K562 (cell line): ENCODE results near the gene CNTNAP3B. TPM values are rescaled to one million over a fixed set of nuclear protein-coding genes. Genes with fewer than 3 reads are reported as not detected.
"Not testable (repeated sequence)": the region's sequence is repeated elsewhere in the genome, so short reads cannot be mapped to it uniquely, and the experiment has no call there.

ENCODE experiments used
- ATAC-seq: fragments of 200-7000 bp; cut with Tn5 transposase; 3 replicates; pipeline ENCODE4 v1.9.1; 2020; ENCODE audit warnings: moderate library complexity
- BruUV-seq: library from RNA; stranded (reverse); fragments of 400-500 nt; replicated peaks from 2 replicates; lab custom pipeline; 2021; lab: Mats Ljungman, UMichigan
- CTCF ChIA-PET: fragments of 300-600 bp; formaldehyde crosslinking; extraction: SDS; loops from one replicate; lab custom pipeline; 2021; ENCODE audit warnings: low intra/inter-chr PET ratio; lab: Yijun Ruan, JAX
- POLR2A ChIA-PET: fragments of 300-600, 350-650 bp; sonication (Branson Sonifier 250); formaldehyde crosslinking; extraction: SDS; loops from one replicate; lab custom pipeline; 2021; ENCODE audit warnings: antibody characterized with exemption, inconsistent platforms; lab: Yijun Ruan, JAX
- DNase-seq, 4 experiments: peaks; one replicate each; pipeline versions ENCODE4 v3.0.0 to v3.0.0-alpha.2; 2011 to 2018; ENCODE audit warnings: low spot score in 3 of 4, mixed read lengths in 3 of 4; ENCODE audit errors: extremely low read depth in 1 of 4
- FAIRE-seq: peaks from 2 replicates; lab custom pipeline; 2011; peaks lifted over from hg19 to GRCh38; lab: Jason Lieb, UNC
- H2AFZ ChIP-seq: 2 replicates; pipeline ENCODE4 v1.6.0; 2011; ENCODE audit warnings: low read depth, low read length, control low read depth, inconsistent platforms
- H3K27ac ChIP-seq: fragments of 200-600 bp; 3 replicates; pipeline ENCODE4 v1.8.0; 2011; ENCODE audit warnings: low read depth, mild to moderate bottlenecking, control low read depth, inconsistent platforms, low read length, moderate library complexity, mixed read lengths; ENCODE audit errors: extremely low read depth
- H3K27me3 ChIP-seq, 2 experiments: fragments of 300-600 bp in 1 of 2; 2 replicates in 1 of 2; 3 replicates in 1 of 2; pipeline versions ENCODE4 v1.6.0 to v1.8.0; 2011; ENCODE audit warnings: inconsistent platforms in 2 of 2, low read length in 2 of 2, mild to moderate bottlenecking in 1 of 2, mixed read lengths in 1 of 2, moderate library complexity in 1 of 2; ENCODE audit not compliant: control insufficient read depth in 2 of 2, insufficient read depth in 2 of 2
- H3K36me3 ChIP-seq: fragments of 300-600 bp; 3 replicates; pipeline ENCODE4 v1.8.0; 2011; ENCODE audit warnings: mild to moderate bottlenecking, low read length, inconsistent platforms; ENCODE audit not compliant: control insufficient read depth, insufficient read depth
- H3K4me1 ChIP-seq, 2 experiments: fragments of 200-600 bp in 1 of 2; replicated peaks in 1 of 2; 2 replicates in 1 of 2; 3 replicates in 1 of 2; pipeline versions ENCODE4 v1.5.1 to v1.8.0; 2011; ENCODE audit warnings: inconsistent platforms in 2 of 2, low read length in 2 of 2, mild to moderate bottlenecking in 1 of 2, mixed read lengths in 1 of 2, moderate library complexity in 1 of 2; ENCODE audit not compliant: control insufficient read depth in 2 of 2, insufficient read depth in 2 of 2
- H3K4me2 ChIP-seq: 2 replicates; pipeline ENCODE4 v1.6.1; 2011; ENCODE audit warnings: low read length, control low read depth, inconsistent platforms, mixed read lengths; ENCODE audit not compliant: insufficient read depth
- H3K4me3 ChIP-seq: fragments of 200-600 bp; sonication (generic), shearing (Covaris generic); 2 replicates; pipeline ENCODE4 v1.5.1; 2016; ENCODE audit warnings: control low read depth, inconsistent platforms
- H3K79me2 ChIP-seq: fragments of 200-600 bp; 3 replicates; pipeline ENCODE4 v1.8.0; 2011; ENCODE audit warnings: low read length, inconsistent platforms; ENCODE audit not compliant: control insufficient read depth, insufficient read depth
- H3K9ac ChIP-seq, 2 experiments: 2 replicates each; pipeline versions ENCODE4 v1.6.0 to v1.6.1; 2011; ENCODE audit warnings: low read depth in 2 of 2, low read length in 2 of 2, control low read depth in 1 of 2, inconsistent platforms in 1 of 2, mild to moderate bottlenecking in 1 of 2, mixed read lengths in 1 of 2; ENCODE audit not compliant: insufficient read depth in 1 of 2
- H3K9me1 ChIP-seq: one replicate; pipeline ENCODE4 v1.6.0; 2011; ENCODE audit warnings: inconsistent platforms, mild to moderate bottlenecking, low read length, moderate library complexity; ENCODE audit not compliant: control insufficient read depth, insufficient read depth
- H3K9me3 ChIP-seq: replicated peaks from 2 replicates; pipeline ENCODE4 v1.5.1; 2011; ENCODE audit warnings: low read depth, low read length, inconsistent platforms; ENCODE audit not compliant: control insufficient read depth, insufficient read depth
- H4K20me1 ChIP-seq: replicated peaks from 2 replicates; pipeline ENCODE4 v1.6.1; 2011; ENCODE audit warnings: low read length, inconsistent platforms, mixed read lengths; ENCODE audit not compliant: control insufficient read depth, insufficient read depth
- WGBS: fragments of 100-300 bp; shearing (Covaris generic); methylation state at CpG from one replicate; pipeline ENCODE4 v1.1.6; 2016; ENCODE audit warnings: low coverage, mixed read lengths; ENCODE audit not compliant: insufficient coverage; ENCODE audit errors: missing lambda C conversion rate; 5-methylcytosine and 5-hydroxymethylcytosine counted together
- in situ Hi-C: fragments of 300-500 bp; cut with MboI; formaldehyde crosslinking; loops from 4 replicates; pipeline ENCODE4 v1.15.0; 2018; ENCODE audit warnings: inconsistent platforms, mixed read lengths
- intact Hi-C: fragments of 100-400 bp; cut with micrococcal nuclease; formaldehyde crosslinking; loops from 2 replicates; pipeline ENCODE4 v1.14.2; 2022
- polyA plus RNA-seq, 8 experiments: library from polyadenylated mRNA; depleted of rRNA in 4 of 8; stranded (reverse) in 5 of 8; unstranded in 3 of 8; fragments of >200 nt; fragmentation: Nextera tagmentation in 2 of 8; fragmentation: Illumina TruSeq in 1 of 8; extraction: Ambion mirVana in 2 of 8; extraction: Trizol in 1 of 8; gene quantifications; 2 replicates each; pipeline versions ENCODE4 v1.2.1 to v1.2.3, GENCODE V29; 2011 to 2014; ENCODE audit warnings: inconsistent platforms in 1 of 8, missing spikeins in 1 of 8
- total RNA-seq, 7 experiments: library from RNA; depleted of rRNA in 6 of 7; stranded (reverse); fragments of >200 nt in 6 of 7; fragmentation: Illumina TruSeq in 2 of 7; extraction: Trizol in 2 of 7; gene quantifications; 2 replicates each; pipeline versions ENCODE4 v1.2.1 to v1.2.3, GENCODE V29; 2011 to 2021; ENCODE audit warnings: low replicate concordance in 1 of 7

The CNTNAP3B gene
- total and polyA plus RNA-seq, 9 of the 15 experiments (the other 6 are each of a cell fraction or from before 2014, with no cell fraction given) = 0.27 to 1.5 (median 1.00) TPM

- H3K4me3 ChIP-seq, H3K4me2 ChIP-seq, H3K27ac ChIP-seq, H3K9ac ChIP-seq, H3K36me3 ChIP-seq, H2AFZ ChIP-seq, CTCF ChIA-PET, H3K79me2 ChIP-seq, H3K9me3 ChIP-seq, in situ Hi-C loops, H4K20me1 ChIP-seq, H3K27me3 ChIP-seq, POLR2A ChIA-PET, intact Hi-C loops, DNase-seq, BruUV-seq, FAIRE-seq, H3K4me1 ChIP-seq, H3K9me1 ChIP-seq: not testable (repeated sequence)
- ATAC-seq = peak; percentile 95
- WGBS = no CpG with 5 or more reads among the region's 2 CpGs
Observed at GRCh38 chr9:41855422-41855821, 273.8 kb downstream of the CNTNAP3B start.

GRCh38 chr9:41851848-41852740 lies 277.1 kb downstream of the CNTNAP3B start:
- CTCF ChIA-PET, intact Hi-C loops, H3K27me3 ChIP-seq, H3K27ac ChIP-seq, H3K9me1 ChIP-seq, H3K9me3 ChIP-seq, ATAC-seq, H4K20me1 ChIP-seq, H3K36me3 ChIP-seq, H3K4me3 ChIP-seq, H3K4me2 ChIP-seq, H3K9ac ChIP-seq, POLR2A ChIA-PET, FAIRE-seq, H3K4me1 ChIP-seq, H3K79me2 ChIP-seq, DNase-seq, BruUV-seq, H2AFZ ChIP-seq, in situ Hi-C loops: not testable (repeated sequence)
- no CpG with 5 or more reads among the region's 9 CpGs for WGBS

- H3K27ac ChIP-seq, DNase-seq, H2AFZ ChIP-seq, H3K9ac ChIP-seq, FAIRE-seq, H4K20me1 ChIP-seq, H3K4me2 ChIP-seq, H3K9me1 ChIP-seq, ATAC-seq, BruUV-seq, H3K4me1 ChIP-seq, intact Hi-C loops, in situ Hi-C loops, H3K9me3 ChIP-seq, CTCF ChIA-PET, H3K4me3 ChIP-seq, H3K27me3 ChIP-seq, POLR2A ChIA-PET, H3K36me3 ChIP-seq, H3K79me2 ChIP-seq: not testable (repeated sequence)
- WGBS = no CpG with 5 or more reads among the region's 7 CpGs
Observed at GRCh38 chr9:41847829-41848228, 281.4 kb downstream of the CNTNAP3B start.
